ENCODE results near the gene SMIM14. TPM values are rescaled to one million over a fixed set of nuclear protein-coding genes. Genes with fewer than 3 reads are reported as not detected.

Gene SMIM14
- total RNA-seq, 3 donors from 2014 or later: 69.5 to 142 (median 123) TPM

DNA sequence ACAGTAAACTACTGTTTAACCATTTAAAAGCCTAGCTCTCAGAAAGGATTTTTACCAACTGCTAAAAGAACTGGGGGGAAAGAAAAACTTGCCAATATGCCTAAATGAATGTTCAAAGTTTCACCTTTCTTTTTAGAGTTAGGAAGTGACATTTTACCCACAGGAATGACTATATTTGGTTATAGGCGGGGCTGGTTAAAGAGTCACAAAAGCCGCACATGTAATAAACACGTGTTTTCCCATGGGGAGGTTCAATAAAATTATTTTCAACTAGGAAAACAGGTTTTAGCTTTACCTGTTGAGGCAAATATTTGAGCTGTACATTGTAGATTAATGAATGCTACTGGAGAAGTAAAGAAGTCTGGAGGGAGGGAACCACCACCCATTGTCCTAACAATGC is 69.9 kb downstream of the SMIM14 start:
- intact Hi-C loops (cut with DNase I, micrococcal nuclease): no loop called here

GRCh38 chr4:39565878-39566600 is 72.6 kb downstream of the SMIM14 start:
- Histone ChIP-seq H3K9me3 (no peaks in the 10 kb centered on the region), H3K36me3 (ENCODE audit: low read depth) (no peaks in the 10 kb centered on the region), H3K4me1 (ENCODE audit: low read depth) (peaks cover 7% of the 10 kb centered on the region), H3K4me3 (no peak overlapping the region)
- intact Hi-C loops (cut with DNase I, micrococcal nuclease): no loop called here
- TF ChIP-seq CTCF (IDR thresholded peaks at IDR 0.05): no peak
- ATAC-seq: no peak
- no peak for DNase-seq

More for the DNA sequence above, 69.9 kb downstream of the SMIM14 start:
- ATAC-seq: peak; percentile 87
- no peak overlapping the region for H3K4me3 ChIP-seq
- TF ChIP-seq CTCF (IDR thresholded peaks at IDR 0.05): no peak
- peak in 1 of 3 donors; percentile 50 for DNase-seq
- no peaks in the 10 kb centered on the region for H3K9me3 ChIP-seq
- H3K4me1 ChIP-seq (ENCODE audit: low read depth): peaks cover 7% of the 10 kb centered on the region
- no peaks in the 10 kb centered on the region for H3K36me3 ChIP-seq (ENCODE audit: low read depth)

DNA sequence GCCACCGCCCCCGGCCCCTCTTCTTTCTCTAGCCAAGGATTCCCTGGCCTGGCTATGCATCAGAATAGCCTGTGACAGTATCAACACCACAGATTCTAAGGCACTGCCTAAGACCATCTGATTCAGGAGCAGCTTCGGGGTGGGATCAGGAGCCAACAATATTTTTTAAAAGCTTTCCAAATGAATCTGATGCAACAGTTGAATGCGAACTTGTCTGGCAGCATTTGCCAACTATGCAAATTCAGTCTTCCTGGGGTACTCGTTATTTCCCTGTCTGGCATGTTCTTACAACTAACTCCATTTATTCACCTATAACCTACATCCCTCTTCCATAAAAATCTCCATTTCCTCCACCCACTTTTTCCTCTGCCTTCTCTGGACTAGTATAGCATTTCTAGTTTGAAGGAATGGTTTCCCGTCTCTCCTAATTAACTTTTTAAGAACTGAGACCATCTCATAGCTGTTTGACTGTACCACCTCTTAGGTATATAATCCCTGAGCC is 75.3 kb downstream of the SMIM14 start:
- TF ChIP-seq CTCF (IDR thresholded peaks at IDR 0.05): no peak
- no peak overlapping the region for H3K4me3 ChIP-seq
- intact Hi-C loops (cut with DNase I, micrococcal nuclease): no loop called here
- peaks cover 6% of the 10 kb centered on the region for H3K4me1 ChIP-seq (ENCODE audit: low read depth)
- no peaks in the 10 kb centered on the region for H3K9me3 ChIP-seq
- ATAC-seq: peak; percentile 65
- H3K36me3 ChIP-seq (ENCODE audit: low read depth): no peaks in the 10 kb centered on the region
- DNase-seq: no peak

DNA sequence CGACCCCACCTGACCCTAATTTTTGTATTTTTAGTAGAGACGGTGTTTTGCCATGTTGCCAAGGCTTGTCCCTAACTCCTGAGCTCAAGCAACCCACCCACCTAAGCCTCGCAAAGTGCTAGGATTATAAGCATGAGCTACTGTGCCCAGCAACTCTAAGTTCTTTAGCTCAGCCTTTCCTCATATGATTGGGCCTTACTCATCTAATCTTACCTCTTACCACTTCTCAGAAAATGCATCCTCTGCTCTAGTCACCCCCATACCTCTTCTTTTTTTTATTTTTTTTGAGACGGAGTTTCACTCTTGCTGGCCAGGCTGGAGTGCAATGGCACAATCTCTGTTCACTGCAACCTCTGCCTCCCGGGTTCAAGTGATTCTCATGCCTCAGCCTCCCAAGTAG is 75.9 kb downstream of the SMIM14 start:
- DNase-seq (no peak), ATAC-seq (no peak)
- no peak overlapping the region for H3K4me3 ChIP-seq
- peaks cover 6% of the 10 kb centered on the region for H3K4me1 ChIP-seq (ENCODE audit: low read depth)
- intact Hi-C loops (cut with DNase I, micrococcal nuclease): no loop called here
- no peaks in the 10 kb centered on the region for H3K9me3 ChIP-seq
- no peak for TF ChIP-seq CTCF (IDR thresholded peaks at IDR 0.05)
- H3K36me3 ChIP-seq (ENCODE audit: low read depth): no peaks in the 10 kb centered on the region

- no peaks in the 10 kb centered on the region for H3K36me3 ChIP-seq (ENCODE audit: low read depth)
- ATAC-seq: peak; percentile 59
- peaks cover 6% of the 10 kb centered on the region for H3K4me1 ChIP-seq (ENCODE audit: low read depth)
- intact Hi-C loops (cut with DNase I, micrococcal nuclease): no loop called here
- no peaks in the 10 kb centered on the region for H3K9me3 ChIP-seq
- no peak overlapping the region for H3K4me3 ChIP-seq
- TF ChIP-seq CTCF (IDR thresholded peaks at IDR 0.05): no peak
- peak; percentile 47 to 58 (median 57) for DNase-seq
These were observed 79.0 kb downstream of the SMIM14 start for GRCh38 chr4:39559626-39560025.

Data from mucosa of descending colon (tissue), 3 donors.